Measurements from ENCODE around the gene SPRED2. TPM values are rescaled to one million over a fixed set of nuclear protein-coding genes. Genes with fewer than 3 reads are reported as not detected.

The SPRED2 gene
- total and polyA plus RNA-seq, 10 donors: 3.5 to 26.4 (median 13.8) TPM

DNA sequence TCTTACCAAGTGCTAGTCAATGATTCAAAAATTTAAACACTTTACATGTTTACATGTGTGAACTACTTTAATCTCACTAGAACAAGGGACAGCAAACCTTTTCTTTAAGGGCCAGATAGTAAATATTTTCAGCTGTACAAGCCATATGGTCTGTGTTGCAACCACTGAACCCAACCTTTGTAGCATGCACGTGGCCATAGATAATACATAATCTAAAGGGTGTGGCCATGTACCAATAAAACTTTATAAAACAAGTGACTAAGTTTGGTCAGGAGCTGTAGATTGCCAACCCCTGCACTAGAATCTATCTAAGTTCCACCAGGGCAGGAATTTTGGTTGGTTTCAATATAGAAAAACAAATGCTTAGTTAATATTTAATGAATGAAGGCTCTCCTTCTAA, 18.4 kb upstream of the SPRED2 start:
- no peaks in the 10 kb centered on the region for H3K4me1 ChIP-seq
- no peaks in the 10 kb centered on the region for H3K27me3 ChIP-seq (replicated peaks in 1 of 7)
- no peak overlapping the region for H3K4me3 ChIP-seq
- no peak for DNase-seq
- H3K36me3 ChIP-seq: no peaks in the 10 kb centered on the region
- 33 to 70% (median 63%) methylated on average over 1 of the region's 1 CpG for WGBS, 5 donors
- H3K27ac ChIP-seq: no peak overlapping the region
- TF ChIP-seq POLR2AphosphoS5 (IDR thresholded peaks at IDR 0.05) (no peak), POLR2A (IDR thresholded peaks at IDR 0.05) (no peak), CTCF (IDR thresholded peaks at IDR 0.05 in 8 of 11, conservative IDR thresholded peaks at IDR 0.05 in 3 of 11) (no peak)
- H3K9me3 ChIP-seq: peaks cover 0 to 3% (median 0%) of the 10 kb centered on the region in 8 donors
- intact Hi-C loops (cut with DNase I; ENCODE audit: low total_unique reads): loop anchor here (10.0 kb wide), 1 partner anchor 84 kb away; no protein-coding TSS in a partner anchor

DNA sequence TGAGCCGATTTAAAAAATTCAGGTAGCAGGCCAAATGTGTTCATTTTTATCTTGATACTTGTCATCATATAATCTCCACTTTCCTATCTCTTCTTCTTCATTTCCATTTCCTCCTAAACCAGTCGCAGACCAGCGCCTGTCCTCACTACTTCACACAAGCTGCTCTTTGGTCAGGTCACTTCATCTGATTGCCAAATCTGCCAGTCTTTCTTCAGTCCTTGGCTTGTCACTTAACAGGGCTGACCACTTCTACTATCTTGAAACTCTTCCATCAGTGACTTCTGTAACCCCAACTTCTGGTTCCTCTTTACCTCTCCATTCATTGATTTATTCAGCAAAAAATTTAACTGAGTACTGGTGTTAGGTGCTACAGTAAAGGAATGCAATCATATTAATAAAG, 18.0 kb upstream of the SPRED2 start:
- 60 to 90% (median 76%) methylated on average over 3 of the region's 3 CpGs for WGBS, 5 donors
- intact Hi-C loops (cut with DNase I; ENCODE audit: low total_unique reads): loop anchor here (10.0 kb wide), 1 partner anchor 84 kb away; no protein-coding TSS in a partner anchor

DNA sequence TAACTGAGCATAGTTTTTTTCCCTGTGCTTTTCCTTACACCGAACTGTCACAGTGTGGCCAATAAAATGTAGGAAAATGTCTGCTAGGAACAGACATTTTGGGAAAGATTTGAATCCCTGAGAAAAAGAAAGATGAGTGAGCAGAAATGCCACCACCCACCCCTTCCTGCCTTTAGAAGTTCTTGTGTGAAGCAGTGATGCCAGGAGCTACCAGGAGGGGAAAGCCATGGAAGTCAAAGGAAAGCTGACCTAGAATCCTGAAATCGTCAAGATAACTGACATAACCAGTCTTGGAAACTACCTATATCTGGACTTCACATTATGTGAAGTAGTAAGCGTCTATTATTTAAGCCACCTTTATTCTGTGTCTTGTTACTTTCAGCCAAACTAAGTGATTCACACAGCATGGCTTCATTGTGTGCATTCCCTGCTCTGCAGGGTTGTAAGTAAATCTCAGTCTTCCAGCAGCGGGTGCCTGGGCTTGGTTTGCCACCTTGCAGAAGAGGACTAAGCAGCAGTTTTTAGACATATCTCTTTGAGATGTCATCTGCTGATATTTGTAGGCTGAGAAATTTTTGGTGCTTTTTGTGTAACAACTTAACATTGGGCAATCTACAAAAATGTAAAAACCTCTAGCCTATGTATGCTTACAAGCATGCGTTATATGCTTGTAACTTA, 11.2 kb upstream of the SPRED2 start:
- Histone ChIP-seq H3K27me3 (replicated peaks in 1 of 7) (no peaks in the 10 kb centered on the region), H3K9me3 (peaks cover 0 to 3% (median 0%) of the 10 kb centered on the region in 8 donors), H3K36me3 (no peaks in the 10 kb centered on the region), H3K4me3 (no peak overlapping the region), H3K27ac (no peak overlapping the region), H3K4me1 (no peaks in the 10 kb centered on the region)
- intact Hi-C loops (cut with DNase I; ENCODE audit: low total_unique reads): loop anchor here (5.0 kb wide), 1 partner anchor 109 kb away; no protein-coding TSS in a partner anchor
- WGBS, 5 donors: 88 to 94% (median 90%) methylated on average over 5 of the region's 5 CpGs
- no peak for DNase-seq
- TF ChIP-seq CTCF (IDR thresholded peaks at IDR 0.05 in 8 of 11, conservative IDR thresholded peaks at IDR 0.05 in 3 of 11) (no peak), POLR2AphosphoS5 (IDR thresholded peaks at IDR 0.05) (no peak), POLR2A (IDR thresholded peaks at IDR 0.05) (no peak)

More for the DNA sequence above, 18.0 kb upstream of the SPRED2 start:
- TF ChIP-seq POLR2AphosphoS5 (IDR thresholded peaks at IDR 0.05): no peak
- TF ChIP-seq POLR2A (IDR thresholded peaks at IDR 0.05): no peak
- DNase-seq: no peak
- Histone ChIP-seq H3K27ac (no peak overlapping the region), H3K9me3 (peaks cover 0 to 3% (median 0%) of the 10 kb centered on the region in 8 donors), H3K27me3 (replicated peaks in 1 of 7) (no peaks in the 10 kb centered on the region), H3K36me3 (no peaks in the 10 kb centered on the region), H3K4me3 (no peak overlapping the region), H3K4me1 (no peaks in the 10 kb centered on the region)

DNA sequence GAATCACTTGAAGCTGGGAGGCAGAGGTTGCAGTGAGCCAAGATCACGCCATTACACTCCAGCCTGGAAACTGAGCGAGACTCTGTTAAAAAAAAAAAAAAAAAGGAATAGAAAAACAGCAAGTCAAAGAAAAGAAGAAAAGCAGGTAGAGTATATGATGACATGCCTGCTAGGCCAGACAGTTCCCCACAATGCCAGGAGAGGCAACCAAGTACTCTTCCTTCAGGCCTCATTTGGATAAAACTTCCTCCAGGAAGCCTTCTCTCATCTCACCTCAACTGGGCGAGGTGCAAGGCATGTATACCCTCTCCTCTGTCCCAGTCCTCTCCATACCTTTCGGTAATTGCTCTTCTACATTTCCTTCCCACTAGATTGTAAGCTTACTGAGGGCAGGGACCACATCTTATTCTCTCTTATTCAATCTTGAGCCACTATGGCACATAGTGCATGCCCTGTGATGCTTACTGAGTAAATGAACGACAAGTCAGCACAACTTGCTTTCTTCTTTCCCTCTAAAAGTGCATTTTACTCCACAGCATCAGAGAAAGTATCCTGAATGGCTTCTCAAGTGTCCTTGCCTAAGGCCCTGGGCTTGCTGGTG, 10.1 kb upstream of the SPRED2 start:
- intact Hi-C loops (cut with DNase I; ENCODE audit: low total_unique reads): loop anchor here (5.0 kb wide), 1 partner anchor 110 kb away; no protein-coding TSS in a partner anchor
- TF ChIP-seq CTCF (IDR thresholded peaks at IDR 0.05 in 8 of 11, conservative IDR thresholded peaks at IDR 0.05 in 3 of 11): no peak
- no peak for TF ChIP-seq POLR2A (IDR thresholded peaks at IDR 0.05)
- TF ChIP-seq POLR2AphosphoS5 (IDR thresholded peaks at IDR 0.05): no peak
- H3K27ac ChIP-seq: no peak overlapping the region
- no peak overlapping the region for H3K4me3 ChIP-seq
- H3K4me1 ChIP-seq: no peaks in the 10 kb centered on the region
- 92 to 96% (median 95%) methylated on average over 5 of the region's 5 CpGs for WGBS, 5 donors
- no peaks in the 10 kb centered on the region for H3K9me3 ChIP-seq
- no peaks in the 10 kb centered on the region for H3K27me3 ChIP-seq (replicated peaks in 1 of 7)
- H3K36me3 ChIP-seq: no peaks in the 10 kb centered on the region
- DNase-seq: no peak

Measured in spleen (tissue), 11 donors.